Naive thymus-derived CD4-positive, alpha-beta T cell (primary cell): ENCODE measurements around the gene COL3A1. TPM values are rescaled to one million over a fixed set of nuclear protein-coding genes. Genes with fewer than 3 reads are reported as not detected.

Source experiments
- ATAC-seq: fragments of 150-1000 bp; cut with Tn5 transposase; 2 replicates; pipeline ENCODE4 v1.10.0; 2021; ENCODE audit warnings: mild to moderate bottlenecking, moderate library complexity
- CTCF ChIA-PET: fragments of 350-600 bp; sonication (Branson Sonifier 250); formaldehyde crosslinking; loops from one replicate; lab custom pipeline; 2021; ENCODE audit warnings: antibody characterized with exemption; lab: Charles Lee
- POLR2A ChIA-PET: fragments of 350-600 bp; sonication (Branson Sonifier 250); formaldehyde crosslinking; loops from one replicate; lab custom pipeline; 2021; ENCODE audit warnings: antibody characterized with exemption, inconsistent platforms; lab: Charles Lee
- DNase-seq, 9 donors: peaks; one replicate each; pipeline versions ENCODE4 v3.0.0 to v3.0.0-alpha.2; 2020 to 2022; ENCODE audit warnings: mixed read lengths in 1 of 9
- H3K27ac ChIP-seq: one replicate; pipeline ENCODE4 v1.7.0; 2013; ENCODE audit warnings: mild to moderate bottlenecking, low read depth, low read length, moderate library complexity
- H3K27me3 ChIP-seq, 2 donors: one replicate each; pipeline ENCODE4 v1.7.0; 2013; ENCODE audit warnings: low read length in 2 of 2, mild to moderate bottlenecking in 2 of 2, moderate library complexity in 2 of 2; ENCODE audit not compliant: control insufficient read depth in 2 of 2, insufficient read depth in 2 of 2
- H3K36me3 ChIP-seq, 3 experiments: 1 replicate in 2 of 3; 2 replicates in 1 of 3; pipeline ENCODE4 v1.7.0; 2013; ENCODE audit warnings: low read length in 3 of 3, mild to moderate bottlenecking in 3 of 3, moderate library complexity in 1 of 3; ENCODE audit not compliant: insufficient read depth in 3 of 3, control insufficient read depth in 2 of 3
- H3K4me1 ChIP-seq, 2 donors: one replicate each; pipeline ENCODE4 v1.7.0; 2013; ENCODE audit warnings: low read length in 2 of 2, mild to moderate bottlenecking in 2 of 2, moderate library complexity in 1 of 2; ENCODE audit not compliant: control insufficient read depth in 2 of 2, insufficient read depth in 2 of 2
- H3K4me3 ChIP-seq: 2 replicates; pipeline ENCODE4 v1.7.0; 2013; ENCODE audit warnings: mild to moderate bottlenecking, low read length
- H3K9me3 ChIP-seq, 3 experiments: 1 replicate in 2 of 3; 2 replicates in 1 of 3; pipeline ENCODE4 v1.7.0; 2013; ENCODE audit warnings: low read length in 3 of 3; ENCODE audit not compliant: control insufficient read depth in 2 of 3
- H3K27ac Mint-ChIP-seq, 9 donors: one replicate each; pipeline ENCODE4 v1.8.0; 2020 to 2022; ENCODE audit warnings: mixed read lengths in 9 of 9, mild to moderate bottlenecking in 8 of 9, moderate library complexity in 5 of 9, inconsistent platforms in 2 of 9
- H3K27me3 Mint-ChIP-seq, 5 donors: one replicate each; pipeline ENCODE4 v1.8.0; 2021 to 2022; ENCODE audit warnings: mixed read lengths in 5 of 5, mild to moderate bottlenecking in 1 of 5
- H3K36me3 Mint-ChIP-seq, 5 donors: one replicate each; pipeline ENCODE4 v1.8.0; 2020 to 2022; ENCODE audit warnings: mixed read lengths in 5 of 5, mild to moderate bottlenecking in 3 of 5, inconsistent platforms in 1 of 5
- H3K4me1 Mint-ChIP-seq, 7 donors: one replicate each; pipeline ENCODE4 v1.8.0; 2020 to 2022; ENCODE audit warnings: mixed read lengths in 7 of 7, mild to moderate bottlenecking in 3 of 7, inconsistent platforms in 1 of 7
- H3K4me3 Mint-ChIP-seq, 10 donors: one replicate each; pipeline ENCODE4 v1.8.0; 2020 to 2022; ENCODE audit warnings: mild to moderate bottlenecking in 10 of 10, mixed read lengths in 10 of 10, moderate library complexity in 6 of 10, inconsistent platforms in 2 of 10
- H3K9me3 Mint-ChIP-seq, 11 donors: one replicate each; pipeline ENCODE4 v1.8.0; 2020 to 2022; ENCODE audit warnings: mixed read lengths in 11 of 11, mild to moderate bottlenecking in 4 of 11, inconsistent platforms in 1 of 11, moderate library complexity in 1 of 11
- intact Hi-C, 2 donors: fragments of 100-400 bp; cut with micrococcal nuclease; formaldehyde crosslinking; loops; one replicate each; pipeline ENCODE4 v1.15.1; 2023
- polyA plus RNA-seq, 2 donors: library from polyadenylated mRNA; unstranded; fragments of 300-500 nt; fragmentation: Illumina TruSeq; gene quantifications; one replicate each; pipeline ENCODE4 v1.2.3, GENCODE V29; 2021
- total RNA-seq, 6 experiments: library from RNA in 5 of 6; stranded (reverse) in 5 of 6; gene quantifications; 1 replicate in 5 of 6; 2 replicates in 1 of 6; pipeline ENCODE4 v1.2.3 and lab custom pipeline; 2021 to 2026

The COL3A1 gene
- total RNA-seq (under 1 TPM in 1 of 5 experiments, not detected in 4; 0.27 TPM), polyA plus RNA-seq (not detected), total RNA-seq (lab: John Stamatoyannopoulos, UW) (not detected)

- ChIA-PET POLR2A (no interaction called here), CTCF (no interaction called here)
- H3K27ac ChIP-seq: no peak within 1 kb of the TSS
- no peaks in the 10 kb centered on the region for H3K27me3 ChIP-seq
- H3K27me3 Mint-ChIP-seq: peaks cover 0 to 14% (median 4%) of the 10 kb centered on the region in 5 donors
- ATAC-seq: no peak
- H3K4me3 ChIP-seq: no peak within 1 kb of the TSS
- DNase-seq: no peak
- H3K9me3 Mint-ChIP-seq: no peaks in the 10 kb centered on the region
- H3K4me1 ChIP-seq: no peaks in the 10 kb centered on the region
- intact Hi-C loops: no loop called here
- no peaks in the 10 kb centered on the region for H3K36me3 Mint-ChIP-seq
- no peak within 1 kb of the TSS for H3K27ac Mint-ChIP-seq
- peaks cover 0 to 6% (median 0%) of the 10 kb centered on the region in 7 donors for H3K4me1 Mint-ChIP-seq
- H3K9me3 ChIP-seq: no peaks in the 10 kb centered on the region
- H3K4me3 Mint-ChIP-seq: no peak within 1 kb of the TSS
- no peaks in the 10 kb centered on the region for H3K36me3 ChIP-seq
These were observed at the start of gene COL3A1 for GRCh38 chr2:188974164-188974563. Gene COL3A1, plus strand, starts transcription at chr2:188974373. Its CDS starts 117 bp downstream, at chr2:188974490.

DNA sequence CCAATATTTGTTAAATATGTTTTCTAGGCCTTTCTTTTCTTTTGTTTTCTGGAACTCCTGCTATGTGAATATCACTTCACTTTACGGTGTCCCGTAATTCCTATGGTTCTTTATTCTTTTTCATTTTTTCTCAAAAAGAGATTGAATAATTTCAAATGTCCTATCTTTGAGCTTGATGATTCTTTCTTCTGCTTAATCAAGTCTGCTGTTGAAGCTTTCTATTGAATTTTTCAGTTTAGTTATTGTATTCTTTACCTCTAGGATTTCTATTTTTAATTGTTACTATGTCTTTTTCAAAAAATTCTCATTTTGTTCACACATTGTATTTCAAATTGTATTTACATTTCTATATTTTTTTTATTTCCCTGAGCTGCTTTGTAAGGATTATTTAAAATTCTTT, 45.5 kb upstream of the COL3A1 start:
- Mint-ChIP-seq H3K4me1 (no peaks in the 10 kb centered on the region), H3K27me3 (no peaks in the 10 kb centered on the region), H3K9me3 (peaks cover 3 to 37% (median 17%) of the 10 kb centered on the region in 11 donors), H3K27ac (no peak overlapping the region), H3K4me3 (no peak overlapping the region), H3K36me3 (peaks cover 0 to 3% (median 0%) of the 10 kb centered on the region in 5 donors)
- Histone ChIP-seq H3K27me3 (no peaks in the 10 kb centered on the region), H3K4me1 (no peaks in the 10 kb centered on the region), H3K9me3 (no peaks in the 10 kb centered on the region), H3K36me3 (no peaks in the 10 kb centered on the region), H3K27ac (no peak overlapping the region), H3K4me3 (no peak overlapping the region)
- intact Hi-C loops: no loop called here
- ChIA-PET CTCF (no interaction called here), POLR2A (no interaction called here)
- no peak for ATAC-seq
- DNase-seq: no peak

- Histone ChIP-seq H3K4me1 (no peaks in the 10 kb centered on the region), H3K27me3 (no peaks in the 10 kb centered on the region), H3K9me3 (no peaks in the 10 kb centered on the region), H3K27ac (no peak overlapping the region), H3K4me3 (no peak overlapping the region), H3K36me3 (no peaks in the 10 kb centered on the region)
- DNase-seq: no peak
- Mint-ChIP-seq H3K36me3 (peaks cover 0 to 3% (median 0%) of the 10 kb centered on the region in 5 donors), H3K9me3 (peaks cover 3 to 32% (median 15%) of the 10 kb centered on the region in 11 donors), H3K27ac (no peak overlapping the region), H3K4me1 (no peaks in the 10 kb centered on the region), H3K4me3 (no peak overlapping the region), H3K27me3 (no peaks in the 10 kb centered on the region)
- intact Hi-C loops: no loop called here
- no peak for ATAC-seq
- ChIA-PET POLR2A (no interaction called here), CTCF (no interaction called here)
These were observed 42.8 kb upstream of the COL3A1 start for GRCh38 chr2:188931361-188931760.

- H3K27ac ChIP-seq: no peak overlapping the region
- no peak for ATAC-seq
- no peaks in the 10 kb centered on the region for H3K27me3 ChIP-seq
- H3K4me1 ChIP-seq: no peaks in the 10 kb centered on the region
- ChIA-PET POLR2A (no interaction called here), CTCF (no interaction called here)
- H3K4me3 ChIP-seq: no peak overlapping the region
- H3K27me3 Mint-ChIP-seq: peaks cover 0 to 2% (median 0%) of the 10 kb centered on the region in 5 donors
- no peaks in the 10 kb centered on the region for H3K4me1 Mint-ChIP-seq
- intact Hi-C loops: no loop called here
- no peak overlapping the region for H3K4me3 Mint-ChIP-seq
- no peaks in the 10 kb centered on the region for H3K9me3 Mint-ChIP-seq
- H3K9me3 ChIP-seq: no peaks in the 10 kb centered on the region
- H3K36me3 ChIP-seq: no peaks in the 10 kb centered on the region
- H3K27ac Mint-ChIP-seq: no peak overlapping the region
- DNase-seq: no peak
- H3K36me3 Mint-ChIP-seq: no peaks in the 10 kb centered on the region
These were observed 36.6 kb upstream of the COL3A1 start for GRCh38 chr2:188937228-188938220.

DNA sequence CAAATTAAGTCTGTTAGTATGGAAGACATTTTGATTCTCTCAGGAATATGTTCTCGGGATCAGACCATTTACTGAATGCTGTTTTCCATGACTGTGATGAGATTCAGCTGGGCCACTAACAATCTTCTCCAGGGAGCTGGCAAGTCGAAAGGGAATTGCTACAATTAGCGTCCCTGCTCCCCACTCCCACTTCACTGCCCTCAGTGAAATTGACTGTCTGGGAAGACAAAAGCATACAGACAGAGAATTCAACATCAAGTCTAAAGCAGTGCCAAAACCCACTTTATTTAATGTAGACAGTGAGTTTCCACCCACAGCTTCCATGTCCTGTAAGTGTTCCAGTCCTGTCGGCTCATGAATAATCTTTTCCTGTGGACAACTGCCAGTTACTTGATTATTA, 34.0 kb upstream of the COL3A1 start:
- ATAC-seq (no peak), DNase-seq (no peak)
- intact Hi-C loops: no loop called here
- Mint-ChIP-seq H3K4me1 (no peaks in the 10 kb centered on the region), H3K4me3 (no peak overlapping the region), H3K9me3 (peaks cover 0 to 2% (median 0%) of the 10 kb centered on the region in 11 donors), H3K36me3 (no peaks in the 10 kb centered on the region), H3K27me3 (peaks cover 0 to 5% (median 0%) of the 10 kb centered on the region in 5 donors), H3K27ac (no peak overlapping the region)
- Histone ChIP-seq H3K4me3 (no peak overlapping the region), H3K27ac (no peak overlapping the region), H3K27me3 (no peaks in the 10 kb centered on the region), H3K9me3 (no peaks in the 10 kb centered on the region), H3K36me3 (no peaks in the 10 kb centered on the region), H3K4me1 (no peaks in the 10 kb centered on the region)
- ChIA-PET CTCF (no interaction called here), POLR2A (no interaction called here)

- ATAC-seq (no peak), DNase-seq (no peak)
- Histone ChIP-seq H3K36me3 (no peaks in the 10 kb centered on the region), H3K27me3 (no peaks in the 10 kb centered on the region), H3K27ac (no peak overlapping the region), H3K4me3 (no peak overlapping the region), H3K4me1 (no peaks in the 10 kb centered on the region), H3K9me3 (no peaks in the 10 kb centered on the region)
- CTCF ChIA-PET: no interaction called here
- no peak overlapping the region for H3K4me3 Mint-ChIP-seq
- H3K9me3 Mint-ChIP-seq: peaks cover 0 to 5% (median 0%) of the 10 kb centered on the region in 11 donors
- intact Hi-C loops: no loop called here
- H3K36me3 Mint-ChIP-seq: no peaks in the 10 kb centered on the region
- peaks cover 0 to 5% (median 0%) of the 10 kb centered on the region in 5 donors for H3K27me3 Mint-ChIP-seq
- H3K27ac Mint-ChIP-seq: no peak overlapping the region
- POLR2A ChIA-PET: no interaction called here
- H3K4me1 Mint-ChIP-seq: no peaks in the 10 kb centered on the region
These were observed 29.7 kb upstream of the COL3A1 start for GRCh38 chr2:188944442-188944841.
